GM23338 (cell line): ENCODE results near the gene STAT4.

Experiments
- CREB1 ChIP-seq: fragments of 250-450 bp; sonication (Bioruptor Pico); IDR thresholded peaks from 2 replicates; pipeline ENCODE4 v1.5.0; 2020; ENCODE audit warnings: low read depth, mild to moderate bottlenecking, moderate library complexity
- CTCF ChIP-seq, 2 experiments: fragments of 200-600 bp in 1 of 2; sonication (generic) in 1 of 2; conservative IDR thresholded peaks; 2 replicates each; pipeline versions ENCODE4 v1.5.1 to v1.6.1; 2016 to 2017; ENCODE audit warnings: antibody characterized with exemption in 2 of 2, low read depth in 2 of 2, mild to moderate bottlenecking in 2 of 2, moderate library complexity in 1 of 2
- ETS1 ChIP-seq: IDR thresholded peaks from 2 replicates; pipeline ENCODE4 v1.6.1; 2016; ENCODE audit warnings: antibody characterized with exemption
- EZH2 ChIP-seq: fragments of 200-600 bp; sonication (generic); IDR thresholded peaks from one replicate; pipeline ENCODE4 v1.8.0; 2017; ENCODE audit warnings: antibody characterized with exemption, mild to moderate bottlenecking, low read depth; ENCODE audit not compliant: unreplicated experiment
- EZH2phosphoT487 ChIP-seq: fragments of 200-600 bp; sonication (generic); IDR thresholded peaks from one replicate; pipeline ENCODE4 v1.8.1; 2018; ENCODE audit warnings: antibody characterized with exemption; ENCODE audit not compliant: unreplicated experiment
- JUNB ChIP-seq: IDR thresholded peaks from one replicate; pipeline ENCODE4 v1.6.1; 2016; ENCODE audit warnings: antibody characterized with exemption; ENCODE audit not compliant: unreplicated experiment
- NANOG ChIP-seq: IDR thresholded peaks from 2 replicates; pipeline ENCODE4 v1.6.1; 2016; ENCODE audit warnings: antibody characterized with exemption, borderline replicate concordance
- POLR2AphosphoS5 ChIP-seq: IDR thresholded peaks from 2 replicates; pipeline ENCODE4 v1.6.1; 2016; ENCODE audit warnings: antibody characterized with exemption, low read depth
- REST ChIP-seq: IDR thresholded peaks from one replicate; pipeline ENCODE4 v1.6.1; 2018; ENCODE audit warnings: antibody characterized with exemption; ENCODE audit not compliant: unreplicated experiment
- STAT1 ChIP-seq: IDR thresholded peaks from one replicate; pipeline ENCODE4 v1.6.1; 2016; ENCODE audit warnings: antibody characterized with exemption; ENCODE audit not compliant: unreplicated experiment
- ZNF114 ChIP-seq: fragments of 250-450 bp; sonication (Bioruptor Pico); IDR thresholded peaks from 2 replicates; pipeline ENCODE4 v1.5.0; 2020; ENCODE audit warnings: mild to moderate bottlenecking, moderate library complexity
- ZNF331 ChIP-seq: fragments of 250-450 bp; sonication (Bioruptor Pico); IDR thresholded peaks from 2 replicates; pipeline ENCODE4 v1.5.0; 2020; ENCODE audit warnings: low read depth, mild to moderate bottlenecking, moderate library complexity
- ZNF462 ChIP-seq: fragments of 250-450 bp; sonication (Bioruptor Pico); IDR thresholded peaks from 2 replicates; pipeline ENCODE4 v1.5.0; 2020; ENCODE audit warnings: mild to moderate bottlenecking, moderate library complexity

- TF ChIP-seq CTCF (conservative IDR thresholded peaks at IDR 0.05; ENCODE audit: low read depth in 2 of 2) (no peak), EZH2 (no peak), REST (no peak), EZH2phosphoT487 (no peak), POLR2AphosphoS5 (no peak), CREB1 (CRISPR knock-in tag) (no peak), ETS1 (no peak), ZNF462 (CRISPR knock-in tag) (no peak), ZNF331 (CRISPR knock-in tag) (no peak), JUNB (no peak), NANOG (no peak), ZNF114 (CRISPR knock-in tag) (no peak), STAT1 (no peak)
Measured at GRCh38 chr2:191069606-191070005, 81.2 kb downstream of the STAT4 start.
